Measurements from ENCODE around the gene XPC.

The XPC gene

GRCh38 chr3:14147066-14147435 is 31.4 kb downstream of the XPC start:
- TF ChIP-seq CTCF (conservative IDR thresholded peaks at IDR 0.05; ENCODE audit: low read depth, low read length): no peak
- DNase-seq (ENCODE audit: low read depth): no peak

DNA sequence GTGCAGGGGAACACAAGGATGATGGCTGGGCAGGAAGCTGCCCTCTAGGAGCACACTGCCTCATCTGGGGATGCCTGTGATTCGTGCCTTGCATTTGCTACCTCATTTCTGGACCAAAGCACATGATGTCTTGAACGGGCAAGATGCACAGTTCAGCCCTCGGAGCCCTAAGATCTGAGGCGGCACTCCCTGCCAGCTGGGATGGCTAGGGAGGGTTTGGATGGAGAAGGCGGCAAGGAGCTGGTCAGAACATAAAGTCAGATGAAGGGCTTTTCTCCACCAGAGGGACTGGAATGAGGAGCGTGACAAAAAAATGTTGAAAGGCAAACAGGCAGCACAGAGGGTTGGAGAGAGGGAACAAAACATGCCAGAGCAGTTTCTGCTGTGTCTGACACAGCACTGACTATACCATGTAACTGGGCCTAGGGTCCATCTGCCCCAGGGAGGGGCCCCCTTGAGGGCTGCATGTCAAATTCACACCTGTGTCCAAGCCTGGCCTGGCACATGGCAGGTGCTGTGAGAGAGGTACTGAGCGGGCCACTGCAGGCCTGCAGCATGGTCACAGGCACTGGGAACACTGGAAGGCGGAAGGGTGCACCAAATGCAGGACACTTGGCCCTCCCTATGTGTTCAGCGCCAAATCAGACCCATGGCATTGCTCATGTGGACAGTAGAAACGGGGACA is 31.9 kb downstream of the XPC start:
- no peak for TF ChIP-seq CTCF (conservative IDR thresholded peaks at IDR 0.05; ENCODE audit: low read depth, low read length)
- no peak for DNase-seq (ENCODE audit: low read depth)
- no peak overlapping the region for H3K4me3 ChIP-seq (ENCODE audit: low read depth, low read length)

More at GRCh38 chr3:14147066-14147435, 31.4 kb downstream of the XPC start:
- no peak overlapping the region for H3K4me3 ChIP-seq (ENCODE audit: low read depth, low read length)

DNA sequence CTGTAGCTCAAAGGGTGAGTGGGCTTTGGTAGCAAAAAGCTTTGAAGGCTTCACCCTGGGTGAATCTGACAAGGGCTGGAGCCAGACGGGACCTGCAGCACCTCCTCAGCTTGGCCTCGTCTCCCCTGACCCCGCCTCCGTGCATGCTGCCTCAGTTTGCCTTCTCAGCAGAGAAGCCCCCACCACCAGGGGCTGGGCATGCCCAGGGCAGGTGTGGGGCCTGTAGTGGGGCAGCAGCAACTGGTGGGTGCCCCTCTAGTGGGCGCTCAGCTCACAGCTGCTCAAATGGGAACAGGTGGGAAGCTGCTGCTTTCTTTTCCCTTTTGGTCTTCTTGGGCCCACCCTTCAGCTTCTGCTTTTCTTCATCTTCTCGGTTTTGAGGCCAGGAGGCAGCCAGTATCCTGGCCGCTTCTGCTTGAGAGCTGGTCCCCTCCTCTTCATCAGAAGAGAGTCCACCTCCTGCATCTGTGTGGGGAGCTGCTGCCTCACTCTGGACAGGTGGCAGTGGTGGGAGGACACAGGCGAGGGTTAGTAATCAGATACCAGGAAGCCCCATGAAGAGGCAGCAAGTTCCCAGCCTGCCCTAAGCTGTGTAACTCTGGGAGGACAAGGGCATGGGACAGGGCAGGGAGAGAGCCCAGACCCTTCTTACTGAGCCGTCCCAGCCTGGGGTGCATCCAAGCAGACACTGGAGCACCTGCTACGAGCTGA is 32.6 kb downstream of the XPC start:
- no peak overlapping the region for H3K4me3 ChIP-seq (ENCODE audit: low read depth, low read length)
- no peak for DNase-seq (ENCODE audit: low read depth)

GRCh38 chr3:14145236-14145635 is 33.2 kb downstream of the XPC start:
- no peak overlapping the region for H3K4me3 ChIP-seq (ENCODE audit: low read depth, low read length)
- TF ChIP-seq CTCF (conservative IDR thresholded peaks at IDR 0.05; ENCODE audit: low read depth, low read length): no peak
- peak; percentile 71 for DNase-seq (ENCODE audit: low read depth)

More for the DNA sequence above, 32.6 kb downstream of the XPC start:
- peak; percentile 8 for TF ChIP-seq CTCF (conservative IDR thresholded peaks at IDR 0.05; ENCODE audit: low read depth, low read length)

GRCh38 chr3:14144423-14145075 is 33.9 kb downstream of the XPC start:
- H3K4me3 ChIP-seq (ENCODE audit: low read depth, low read length): peak overlapping the region; percentile 26
- no peak for TF ChIP-seq CTCF (conservative IDR thresholded peaks at IDR 0.05; ENCODE audit: low read depth, low read length)

DNA sequence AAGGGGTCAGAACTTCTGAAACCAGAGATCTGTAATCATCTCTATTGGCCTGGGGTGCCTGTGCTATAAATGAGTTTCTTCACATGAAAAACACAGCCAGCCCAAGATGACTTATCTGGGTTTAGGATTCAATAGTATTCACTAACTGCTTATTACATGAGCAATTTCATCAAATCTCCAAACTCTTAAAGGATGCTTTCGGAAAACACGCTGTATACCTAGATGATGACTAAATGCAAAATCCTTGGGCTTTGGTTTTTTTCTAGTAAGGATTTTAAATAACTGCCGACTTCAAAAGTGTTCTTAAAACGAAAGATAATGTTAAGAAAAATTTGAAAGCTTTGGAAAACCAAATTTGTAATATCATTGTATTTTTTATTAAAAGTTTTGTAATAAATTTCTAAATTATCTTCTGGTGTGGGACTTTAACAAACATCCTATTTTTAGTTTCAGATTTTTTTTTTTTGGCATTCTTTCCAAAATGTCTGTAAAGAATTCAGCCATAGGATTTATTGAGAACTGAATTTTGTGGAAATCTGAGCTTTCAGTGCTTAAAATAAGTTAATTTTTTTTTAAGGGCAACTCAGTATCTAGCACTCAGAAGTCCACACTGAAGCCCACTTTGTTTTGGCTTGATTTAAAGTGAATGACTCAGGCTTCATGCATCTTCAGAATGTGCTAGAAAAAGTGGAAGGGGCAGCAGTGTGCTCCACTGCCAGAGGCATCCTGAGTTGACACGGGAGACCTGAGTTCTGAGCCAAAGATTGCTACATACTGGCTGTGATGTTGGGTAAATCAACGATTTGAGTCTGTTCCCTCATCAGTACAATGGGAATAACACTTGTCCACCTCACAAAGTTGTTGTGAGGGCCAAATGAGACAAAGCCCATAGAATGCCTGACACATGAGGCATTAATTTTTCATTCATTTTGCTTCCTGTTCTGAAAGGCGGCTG is 34.9 kb downstream of the XPC start:
- peak; percentile 98 for DNase-seq (ENCODE audit: low read depth)
- H3K4me3 ChIP-seq (ENCODE audit: low read depth, low read length): no peak overlapping the region
- no peak for TF ChIP-seq CTCF (conservative IDR thresholded peaks at IDR 0.05; ENCODE audit: low read depth, low read length)

More at GRCh38 chr3:14144423-14145075, 33.9 kb downstream of the XPC start:
- DNase-seq (ENCODE audit: low read depth): peak; percentile 100
